D341Med (cell line): Measurements from ENCODE around the gene ERC2.

Experiments
- DNase-seq: peaks from one replicate; pipeline ENCODE4 v3.0.0; 2012; ENCODE audit warnings: low spot score

The ERC2 gene

DNA sequence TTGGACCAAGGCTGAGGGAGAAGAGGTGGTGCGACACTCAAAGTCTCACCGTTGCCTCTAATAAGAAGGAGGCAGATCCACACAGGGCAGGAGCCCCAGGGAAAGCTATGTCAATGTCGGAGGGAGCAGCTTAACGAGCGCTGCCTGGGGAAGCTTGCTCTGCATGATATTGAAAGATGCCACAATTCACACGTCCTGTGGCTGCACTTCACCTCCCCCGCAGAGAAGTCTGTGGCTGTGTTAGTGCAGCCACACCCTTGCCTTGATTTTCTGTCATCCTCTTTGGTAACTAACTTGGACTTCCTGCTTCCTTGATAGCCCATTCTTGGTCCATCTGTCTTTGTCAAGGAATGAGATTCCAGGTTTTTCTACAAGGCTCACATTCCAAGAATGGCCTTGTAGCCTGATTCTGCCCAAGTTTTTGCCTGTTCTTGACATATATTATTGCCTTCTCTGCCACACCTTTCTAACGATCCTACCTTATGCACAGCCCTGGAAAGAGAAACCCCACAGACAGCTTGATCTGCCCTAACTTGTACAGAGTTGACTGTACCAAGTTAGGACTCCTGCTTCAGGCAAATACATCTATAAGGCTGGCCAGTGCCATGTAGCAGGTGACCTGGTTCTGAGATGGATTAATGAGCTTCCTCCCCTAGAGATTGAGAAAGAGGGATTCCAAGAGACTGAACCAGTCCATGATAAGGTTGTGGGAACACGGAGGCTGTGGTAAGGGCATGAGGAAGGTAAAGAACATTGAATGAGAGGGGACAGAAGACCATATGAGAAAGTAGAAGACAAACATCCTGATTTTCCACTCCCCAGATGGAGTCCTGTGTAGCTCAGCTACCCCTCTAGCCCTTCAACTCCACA, 828.1 kb downstream of the ERC2 start:
- DNase-seq: no peak

DNA sequence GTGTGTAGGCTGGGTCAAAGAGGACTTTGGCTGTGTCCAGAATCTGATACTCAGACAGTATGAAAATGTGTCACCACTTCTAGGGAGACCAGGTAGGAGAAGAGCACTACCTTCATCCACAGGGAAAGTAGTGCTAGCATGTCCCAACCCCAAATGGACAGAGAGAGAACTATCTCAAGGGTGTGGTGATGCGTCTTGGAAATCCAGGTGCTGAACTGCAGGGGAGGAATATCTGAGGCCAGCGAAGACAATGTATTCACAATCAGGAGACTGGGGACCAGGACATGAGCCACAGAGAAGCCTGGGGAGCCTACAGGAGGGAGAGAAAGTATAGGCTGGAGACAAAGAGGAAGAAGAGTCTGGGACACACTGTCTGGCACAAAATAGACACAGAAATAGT, 829.1 kb downstream of the ERC2 start:
- no peak for DNase-seq

DNA sequence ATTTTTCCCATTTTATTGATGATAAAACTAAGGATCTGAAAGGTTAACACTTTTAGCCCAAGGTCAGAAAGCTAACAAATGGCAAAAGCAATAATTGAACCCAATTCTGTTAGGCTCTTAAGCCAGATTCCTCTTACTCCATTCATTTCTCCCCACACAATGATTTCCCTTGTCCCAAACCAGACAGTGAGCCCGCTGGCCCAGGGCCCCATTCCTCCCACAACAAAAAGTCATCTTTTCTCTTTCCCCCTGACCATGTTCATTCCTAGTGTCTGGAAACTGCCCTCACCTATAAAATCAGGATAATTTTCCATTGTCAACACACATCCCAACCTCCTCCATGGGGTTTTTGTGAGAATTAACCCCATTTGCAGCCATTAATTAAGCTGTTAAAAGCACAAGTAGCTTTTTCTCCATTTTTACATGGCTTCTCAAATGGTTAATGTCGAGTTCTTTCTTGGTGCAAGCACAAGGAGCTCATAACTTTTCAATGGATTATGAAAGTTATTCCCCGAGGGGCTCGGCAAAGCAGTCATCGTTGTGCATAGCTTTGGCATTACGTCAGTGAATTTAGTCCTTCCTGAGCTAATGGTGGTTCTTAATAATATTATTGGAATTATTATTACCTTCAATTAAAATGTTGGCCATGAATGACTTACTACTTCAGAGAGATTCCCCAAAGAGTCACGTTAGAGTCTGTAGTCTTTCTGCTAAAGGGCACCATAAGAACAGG, 830.2 kb downstream of the ERC2 start:
- DNase-seq: no peak

DNA sequence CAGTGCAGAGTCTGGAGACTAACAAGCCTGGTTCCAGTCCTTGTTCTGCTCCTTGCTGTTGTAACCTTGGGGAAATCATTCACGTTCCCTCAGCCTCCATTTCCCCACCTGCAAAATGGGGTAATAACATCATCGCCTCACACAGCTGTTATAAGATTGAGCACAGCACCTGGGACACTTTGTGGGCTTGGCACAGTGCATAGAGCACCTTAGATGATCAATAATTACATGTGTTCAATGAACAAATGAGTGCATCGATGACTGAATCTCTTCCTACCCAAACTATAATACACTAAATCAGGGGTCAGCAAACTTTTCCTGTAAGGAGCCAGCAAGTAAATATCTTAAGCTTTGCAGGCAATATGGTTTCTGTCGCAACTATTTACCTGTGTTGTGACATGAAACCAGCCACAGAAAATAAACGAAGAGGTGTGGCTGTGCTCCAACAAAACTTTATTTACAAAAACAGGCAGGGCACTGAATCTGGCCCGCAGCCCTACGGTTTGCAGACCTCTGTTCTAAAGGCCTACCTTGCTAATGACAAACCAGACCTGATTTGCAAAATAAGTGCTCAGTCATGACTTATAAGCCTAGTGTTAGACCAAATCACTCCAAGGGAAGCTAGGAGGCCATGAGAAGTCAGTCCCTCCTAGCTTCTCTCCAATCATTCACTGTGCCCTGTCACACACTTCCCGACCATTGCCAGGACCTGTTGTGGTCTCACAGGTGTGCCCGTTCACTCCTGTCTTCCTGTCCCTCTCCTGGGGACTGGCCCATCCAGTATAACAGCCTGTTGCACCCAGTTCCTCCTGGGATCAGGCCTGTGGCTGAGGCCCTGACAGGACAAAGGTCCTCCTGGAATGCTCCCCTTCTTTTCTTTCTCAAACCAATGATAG, 831.7 kb downstream of the ERC2 start:
- no peak for DNase-seq

DNA sequence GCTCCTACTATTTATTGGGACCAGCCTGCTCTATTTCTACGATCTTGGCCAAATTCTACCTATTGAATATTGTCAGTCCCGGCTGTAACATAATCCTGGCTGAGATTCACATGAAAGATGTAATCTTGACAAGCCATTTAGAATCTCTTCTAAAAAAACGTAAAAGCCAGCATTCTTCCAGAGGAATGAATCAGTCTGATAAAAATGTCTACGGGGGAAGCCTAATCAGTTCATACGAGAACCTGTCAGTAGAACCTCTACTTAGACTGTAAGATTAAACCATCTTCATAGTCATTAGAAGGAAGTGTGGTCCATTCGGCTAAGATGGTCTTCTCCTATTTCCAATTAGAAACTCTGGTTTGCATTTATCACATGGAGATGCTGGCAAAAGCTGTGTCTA, 833.9 kb downstream of the ERC2 start:
- no peak for DNase-seq

DNA sequence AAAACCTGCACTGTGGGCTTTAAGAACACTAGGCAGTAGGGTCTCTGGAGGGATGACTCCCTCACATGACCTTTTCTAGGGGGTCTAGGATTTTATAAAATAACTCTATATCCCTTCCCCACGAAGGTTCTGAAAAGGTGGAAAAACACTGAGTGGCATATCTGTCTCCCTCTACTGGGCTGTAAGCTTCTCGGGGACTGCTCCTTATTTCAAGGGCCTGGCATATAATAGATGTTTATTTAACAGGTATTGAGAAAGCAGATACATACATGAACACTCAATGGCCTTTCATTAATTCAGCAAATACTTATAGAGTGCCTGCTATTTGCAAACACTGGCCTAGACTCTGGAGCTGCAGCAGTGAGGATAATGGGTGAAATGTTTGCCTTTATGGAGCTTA, 834.9 kb downstream of the ERC2 start:
- DNase-seq: no peak

DNA sequence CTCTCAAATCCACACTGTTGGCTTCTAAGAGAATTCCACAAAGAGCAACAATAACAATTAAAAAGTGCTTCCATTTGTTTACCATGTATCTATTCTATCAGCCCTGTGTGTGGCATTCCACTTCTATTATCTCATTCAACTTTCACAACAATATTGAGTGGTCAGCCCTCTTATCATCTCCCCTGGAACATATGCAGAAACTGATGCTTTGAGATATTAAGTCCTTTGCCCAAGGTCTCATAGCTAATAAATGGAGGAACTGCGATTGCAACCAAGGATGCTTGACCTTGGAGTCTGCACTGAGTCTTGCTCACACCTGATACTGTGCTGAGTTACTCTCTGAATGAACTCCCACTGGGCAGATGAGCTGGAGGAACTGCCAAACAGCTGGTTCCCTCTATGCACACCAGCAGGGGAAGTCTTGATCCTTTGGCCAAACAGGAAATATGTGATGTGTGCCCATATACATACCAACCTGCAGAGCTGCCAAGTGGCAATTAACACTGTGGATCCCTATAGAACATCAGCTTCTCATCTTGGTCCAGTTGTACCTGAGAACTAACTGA, 836.4 kb downstream of the ERC2 start:
- no peak for DNase-seq

DNA sequence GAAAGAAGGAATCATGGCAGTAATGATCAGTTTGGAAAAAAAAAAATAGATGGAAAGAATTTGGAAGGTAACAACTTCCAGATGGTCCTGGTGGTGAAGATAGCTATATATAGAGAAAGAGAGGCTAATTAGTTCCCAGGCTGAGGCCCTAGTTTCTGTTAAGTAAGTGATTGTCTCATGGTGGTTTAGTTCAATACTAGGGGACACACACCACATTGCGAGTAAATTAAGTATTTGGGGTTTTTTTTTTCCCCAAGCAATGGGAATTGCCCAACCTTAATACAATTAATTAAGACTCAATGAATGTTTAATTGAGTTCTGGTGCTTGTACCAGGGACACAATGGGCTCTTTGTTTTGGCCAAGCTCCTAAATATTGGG, 837.4 kb downstream of the ERC2 start:
- no peak for DNase-seq

DNA sequence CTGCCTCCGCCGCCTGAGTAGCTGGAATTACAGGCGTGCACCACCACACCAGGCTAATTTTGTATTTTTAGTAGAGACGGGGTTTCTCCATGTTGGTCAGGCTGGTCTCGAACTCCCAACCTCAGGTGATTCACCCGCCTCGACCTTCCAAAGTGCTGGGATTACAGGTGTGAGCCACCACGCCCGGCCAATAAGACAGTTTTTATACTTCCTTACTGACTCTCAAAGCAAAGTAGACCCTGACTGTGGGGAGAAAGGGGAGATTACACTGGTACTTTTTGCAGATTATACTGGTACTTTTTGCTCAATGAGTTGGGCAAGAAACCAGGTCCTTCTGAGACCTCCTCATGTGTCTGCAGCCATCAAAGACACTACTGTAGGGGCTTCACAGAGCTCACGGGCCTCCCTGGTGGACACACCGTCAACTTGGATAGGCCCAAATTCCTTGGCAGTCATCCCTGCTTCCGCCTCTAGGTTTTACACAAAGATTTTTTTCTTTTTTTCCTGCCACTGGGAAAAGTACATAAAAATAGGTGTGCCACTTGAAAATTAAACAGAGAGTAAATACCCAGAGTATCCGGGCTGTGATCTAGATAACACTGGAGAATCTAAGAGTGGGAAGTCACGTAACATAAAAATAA, 837.9 kb downstream of the ERC2 start:
- no peak for DNase-seq

DNA sequence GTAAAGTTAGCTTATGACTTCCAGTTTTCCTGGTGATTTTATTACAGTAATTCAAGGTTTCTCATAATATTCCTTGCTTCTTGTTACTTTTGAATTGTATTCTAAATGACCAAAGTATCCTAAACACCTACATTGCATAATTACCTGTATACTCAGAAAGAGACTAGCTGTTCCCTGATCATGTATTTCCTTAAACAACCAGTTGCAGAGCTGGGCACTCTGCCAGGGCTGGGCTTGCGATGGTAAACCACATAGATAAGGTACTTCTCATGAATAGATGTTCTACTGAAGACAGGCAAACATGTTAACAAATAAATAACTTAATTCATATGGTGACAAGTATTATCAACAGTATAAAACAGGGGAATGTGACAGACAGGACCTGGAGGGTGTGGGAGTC, 838.8 kb downstream of the ERC2 start:
- DNase-seq: no peak

DNA sequence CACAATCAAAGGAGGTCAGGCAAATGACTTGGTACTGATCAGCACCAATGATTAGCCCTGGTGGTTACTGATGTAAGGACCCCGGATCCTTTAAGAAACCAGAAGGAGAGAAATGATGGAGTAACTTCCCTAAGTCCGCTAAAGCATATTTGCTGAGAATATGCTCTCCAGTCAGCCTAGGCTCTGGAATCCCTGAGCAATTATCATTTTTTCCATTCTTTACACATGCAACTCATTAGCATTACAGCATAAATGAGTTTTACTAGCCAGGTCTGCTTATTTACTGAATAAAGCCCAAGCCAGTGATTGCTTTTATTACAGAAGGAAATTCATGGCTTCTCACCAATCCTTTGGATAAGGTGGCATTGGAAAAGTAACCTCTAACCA, 842.0 kb downstream of the ERC2 start:
- no peak for DNase-seq

DNA sequence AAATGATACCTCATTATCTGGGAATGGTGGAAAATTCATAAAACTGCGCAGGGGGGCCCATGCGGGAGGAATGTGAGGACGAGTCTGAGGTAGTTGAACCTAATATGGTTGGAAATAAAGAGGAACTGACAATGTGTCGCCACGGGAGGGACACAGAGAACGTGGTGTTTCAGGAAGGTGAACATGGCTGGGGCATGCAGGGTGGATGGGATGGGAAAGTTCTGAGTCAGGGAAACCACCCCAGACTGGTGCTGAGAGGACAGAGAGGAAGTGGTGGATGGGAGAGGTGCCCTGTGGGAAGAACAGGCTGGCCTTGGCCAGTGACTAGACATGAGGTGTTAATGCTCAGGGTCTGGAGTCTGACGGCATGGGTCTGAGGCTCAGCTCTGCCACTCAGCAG, 844.0 kb downstream of the ERC2 start:
- DNase-seq: no peak

DNA sequence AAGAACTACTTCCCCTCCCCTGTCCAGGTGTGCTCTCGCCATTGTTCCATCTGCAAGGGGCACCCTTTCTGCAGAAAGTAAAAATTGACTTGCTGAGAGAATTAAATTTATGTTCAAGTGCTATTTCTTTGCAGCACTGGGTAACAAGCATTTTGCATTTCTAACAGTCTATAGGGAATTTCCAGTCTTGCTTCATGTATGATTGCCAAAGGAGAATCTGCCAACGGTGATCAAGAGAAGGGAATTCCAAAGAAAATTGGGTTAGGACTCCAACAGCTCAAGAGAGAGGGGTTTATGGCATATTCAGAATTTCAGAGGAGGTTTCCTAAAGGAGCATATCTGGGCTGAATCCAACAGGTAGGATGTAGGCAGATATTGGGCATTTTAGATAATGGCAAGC, 844.5 kb downstream of the ERC2 start:
- no peak for DNase-seq

DNA sequence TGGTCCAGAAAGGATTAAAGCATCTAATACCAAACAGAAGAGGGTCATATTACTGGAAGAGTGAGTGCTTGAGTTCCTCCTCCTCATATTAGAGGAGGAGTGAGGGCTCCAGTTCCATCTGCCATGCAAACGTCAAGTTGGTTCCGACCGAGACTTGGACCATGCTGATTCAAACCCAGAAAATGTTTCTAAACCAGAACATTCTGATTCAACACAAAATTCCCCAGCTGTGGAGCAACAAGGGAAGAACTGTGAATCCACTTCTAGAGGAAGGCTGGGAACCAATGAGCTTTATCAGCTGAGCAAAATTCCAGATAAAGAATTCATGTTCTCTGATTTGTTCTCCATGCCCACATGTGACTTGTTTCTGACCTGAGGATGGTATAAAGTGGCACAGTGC, 845.5 kb downstream of the ERC2 start:
- DNase-seq: no peak

DNA sequence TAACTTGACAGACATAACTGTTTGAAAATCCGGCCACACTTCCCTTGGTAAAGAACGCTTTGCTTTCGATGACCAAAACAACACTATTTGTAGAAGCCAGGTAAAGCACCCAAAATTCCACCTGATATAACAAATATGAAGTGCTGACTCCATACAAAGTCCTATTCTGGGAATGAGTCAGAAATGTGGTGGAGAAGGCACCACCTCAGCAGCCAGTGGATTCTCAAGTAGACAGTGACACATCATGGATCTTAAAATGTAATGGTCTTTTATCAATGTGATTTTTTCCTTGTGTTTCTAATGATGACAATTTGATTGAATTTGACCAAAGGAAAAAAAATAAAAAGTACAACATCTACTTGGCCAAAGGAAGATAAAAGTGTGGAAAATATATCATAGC, 846.2 kb downstream of the ERC2 start:
- DNase-seq: no peak

DNA sequence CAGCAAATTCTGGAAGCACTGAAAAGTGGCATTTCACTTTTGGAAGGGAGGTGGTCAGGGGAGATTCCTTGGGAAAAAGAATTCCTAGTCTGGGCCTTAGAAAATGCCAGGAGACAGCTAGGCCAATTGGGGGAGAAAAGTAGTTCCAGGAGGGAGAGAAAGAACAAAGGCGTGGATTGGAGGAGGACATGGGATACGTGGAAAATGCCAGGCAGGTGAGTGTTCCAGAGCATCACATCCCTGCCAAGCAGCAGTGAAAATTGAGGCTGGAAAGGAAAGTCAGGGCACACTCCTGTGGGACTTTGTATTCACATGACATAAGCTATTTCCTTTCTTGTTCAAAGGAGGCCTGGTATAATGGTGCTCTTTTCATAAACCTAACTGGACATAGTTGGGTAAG, 846.6 kb downstream of the ERC2 start:
- DNase-seq: no peak

DNA sequence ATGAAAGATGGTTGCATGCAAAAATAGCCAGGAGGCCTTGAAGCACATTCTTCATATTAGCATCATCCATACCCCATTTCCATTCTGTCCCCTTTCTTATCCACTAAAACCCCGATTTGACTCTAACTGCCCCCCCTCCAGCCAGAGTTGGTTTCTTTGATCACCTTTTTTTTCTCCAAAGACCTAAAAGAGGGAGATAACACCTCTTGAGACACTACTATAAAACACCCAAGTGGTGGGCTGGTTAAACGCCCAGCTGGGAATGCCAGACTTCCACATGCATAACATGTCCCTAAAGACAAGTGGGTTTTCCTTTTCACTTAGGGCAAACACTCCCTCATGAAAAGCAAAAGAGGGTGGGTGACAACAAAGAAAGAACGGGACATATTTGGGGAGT, 847.2 kb downstream of the ERC2 start:
- no peak for DNase-seq

DNA sequence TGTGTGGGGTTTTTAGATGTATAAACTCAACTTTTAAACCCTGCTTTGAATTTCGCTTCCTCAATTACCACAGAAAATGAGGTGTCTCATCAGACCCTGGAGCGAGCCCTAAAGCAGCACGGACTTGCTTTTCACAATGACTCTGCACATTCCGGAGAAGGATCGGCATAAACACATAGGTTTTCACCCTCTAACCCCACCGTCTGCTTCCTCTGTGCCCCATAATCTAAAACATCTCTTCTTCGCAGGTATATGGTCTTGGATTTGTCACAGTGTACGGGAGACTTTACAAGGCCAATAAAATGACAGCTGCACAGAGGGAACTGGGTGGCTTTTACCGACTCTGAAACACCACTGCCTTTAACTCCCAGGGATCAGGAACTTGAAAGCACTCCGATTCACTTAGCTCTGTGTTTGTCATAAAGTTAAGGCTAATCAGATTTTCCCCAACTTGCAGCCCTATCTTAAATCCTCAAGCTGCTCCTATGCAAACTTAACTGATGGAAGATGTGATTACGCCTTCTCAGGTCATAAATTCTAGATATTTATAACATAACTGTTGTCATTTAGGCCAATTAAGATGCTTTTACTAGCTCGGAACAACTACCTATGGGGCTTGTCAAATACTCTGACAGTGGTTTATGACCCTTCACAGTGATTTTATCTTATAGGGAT, 847.8 kb downstream of the ERC2 start:
- DNase-seq: no peak

DNA sequence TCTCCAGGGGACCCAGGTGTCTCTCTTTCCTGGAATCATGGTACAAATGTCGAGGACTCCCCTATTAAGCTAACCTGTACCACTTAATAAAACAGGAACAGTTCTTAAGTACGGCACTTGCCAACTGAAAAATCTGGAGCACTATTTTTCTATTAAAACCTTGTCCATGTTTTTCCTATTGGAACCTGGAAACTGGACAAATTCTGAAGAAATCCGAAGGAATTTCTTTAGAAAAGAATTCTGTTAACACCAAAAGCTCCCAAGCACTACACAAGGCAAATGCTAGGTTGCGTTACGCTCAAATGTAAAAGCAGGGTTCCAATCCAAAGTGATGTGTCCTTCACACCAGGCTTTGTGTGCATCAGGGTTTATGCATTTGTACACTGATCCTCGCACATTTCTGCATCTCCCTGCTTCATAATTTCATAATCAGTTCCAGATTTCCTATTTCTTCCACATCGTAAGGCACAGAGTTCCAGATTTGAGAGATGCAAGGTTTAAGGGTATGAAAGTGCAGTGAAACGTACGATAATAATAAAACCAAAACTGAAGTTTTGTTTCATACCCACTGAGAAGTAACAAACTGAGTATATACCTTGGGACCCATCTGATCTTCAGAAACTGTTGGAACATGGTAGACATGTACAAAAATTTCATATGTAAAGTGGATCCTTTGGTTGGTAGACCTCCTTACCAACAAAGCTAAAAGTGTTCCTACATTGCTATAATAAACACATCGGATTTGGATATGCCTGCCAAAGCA, 849.0 kb downstream of the ERC2 start:
- DNase-seq: no peak

DNA sequence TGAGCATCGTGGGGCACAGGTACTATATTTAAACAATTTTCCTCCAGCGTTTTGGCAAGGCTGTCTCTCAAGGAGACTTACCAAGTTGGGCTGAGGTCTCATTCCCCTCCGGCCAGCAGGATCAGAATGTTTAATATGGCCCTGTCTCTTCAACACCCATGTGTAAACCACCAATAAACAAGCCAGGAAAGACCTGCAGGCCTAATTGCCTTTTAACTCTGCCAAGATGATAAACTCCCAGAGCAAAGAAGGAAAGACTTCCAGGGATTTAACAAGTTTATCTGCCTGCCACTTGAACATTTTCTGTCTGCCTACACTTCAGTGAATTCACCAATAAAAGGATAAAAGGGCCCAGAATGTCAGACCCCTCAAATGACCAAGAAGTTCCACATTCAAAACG, 850.9 kb downstream of the ERC2 start:
- no peak for DNase-seq

DNA sequence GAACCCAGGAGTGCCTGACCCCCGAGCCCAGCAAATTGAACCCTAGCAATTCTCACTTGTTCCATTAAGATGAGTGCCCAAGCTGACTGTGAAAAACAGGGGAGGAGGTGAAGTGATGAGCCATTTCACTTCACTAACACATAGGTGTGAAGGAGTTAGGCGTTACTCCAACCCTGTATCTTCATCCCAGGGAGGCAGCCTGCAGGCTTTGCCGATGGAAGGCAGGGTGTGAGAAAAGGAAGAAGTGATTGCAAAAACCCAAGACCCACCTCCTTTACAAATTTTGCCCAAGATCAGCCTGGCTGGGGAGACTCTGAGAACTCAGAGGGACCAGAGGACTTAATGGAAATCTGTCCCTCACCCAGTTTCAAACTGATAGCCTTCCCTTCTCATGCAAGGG, 851.5 kb downstream of the ERC2 start:
- DNase-seq: no peak
